Gastrocnemius medialis (tissue), 4 donors: ENCODE measurements around the gene DAPK1. TPM values are rescaled to one million over a fixed set of nuclear protein-coding genes. Genes with fewer than 3 reads are reported as not detected.

Source experiments
- ATAC-seq, 2 donors: fragments of 150-250 bp; one replicate each; pipeline ENCODE4 v1.9.1; 2016
- DNase-seq, 2 donors: peaks; one replicate each; pipeline ENCODE4 v3.0.0-alpha.2; 2019
- H3K27ac ChIP-seq, 4 donors: fragments of 200-600 bp; sonication (generic); 1 replicate in 1 of 4; 2 replicates in 3 of 4; pipeline ENCODE4 v1.5.1; 2016 to 2018; ENCODE audit warnings: mild to moderate bottlenecking in 2 of 4, moderate library complexity in 1 of 4
- H3K27me3 ChIP-seq, 3 donors: fragments of 200-600 bp; sonication (generic) in 2 of 3; 1 replicate in 1 of 3; 2 replicates in 2 of 3; pipeline versions ENCODE4 v1.5.1 to v1.6.0; 2016 to 2019; ENCODE audit warnings: mild to moderate bottlenecking in 1 of 3, moderate library complexity in 1 of 3
- H3K36me3 ChIP-seq, 2 donors: fragments of 200-600 bp; sonication (generic) in 1 of 2; one replicate each; pipeline ENCODE4 v1.5.1; 2017 to 2018
- H3K4me1 ChIP-seq, 2 donors: fragments of 200-600 bp; sonication (generic) in 1 of 2; one replicate each; pipeline ENCODE4 v1.5.1; 2016 to 2017; ENCODE audit warnings: mild to moderate bottlenecking in 2 of 2
- H3K4me3 ChIP-seq, 4 donors: fragments of 200-600 bp; sonication (generic) in 3 of 4; 1 replicate in 1 of 4; 2 replicates in 3 of 4; pipeline ENCODE4 v1.5.1; 2016 to 2019; ENCODE audit warnings: mild to moderate bottlenecking in 2 of 4
- H3K9me3 ChIP-seq, 3 donors: fragments of 200-600 bp; sonication (generic) in 2 of 3; 1 replicate in 1 of 3; 2 replicates in 2 of 3; pipeline ENCODE4 v1.5.1; 2016 to 2019
- POLR2A ChIP-seq, 2 donors: fragments of 450-650 bp; IDR thresholded peaks; one replicate each; pipeline ENCODE4 v1.6.1; 2017; ENCODE audit warnings: antibody characterized with exemption in 2 of 2, mild to moderate bottlenecking in 2 of 2, moderate library complexity in 2 of 2
- in situ Hi-C, 4 donors: fragments of 200-750 bp; cut with MboI; loops; one replicate each; pipeline versions ENCODE4 v1.15.0 to v1.8.0; 2017; ENCODE audit warnings: low sequenced_read_pairs in 4 of 4
- intact Hi-C: fragments of 100-400 bp; cut with DNase I; formaldehyde crosslinking; loops from one replicate; pipeline ENCODE4 v1.15.1; 2023; ENCODE audit warnings: low total_unique reads
- total RNA-seq, 4 donors: library from RNA; depleted of rRNA; stranded (reverse); fragments of >200 nt; gene quantifications; one replicate each; pipeline versions ENCODE4 v1.1.0 to v1.2.3, GENCODE V29; 2016
- TF ChIP-seq, protein P1 (sequence below), 5 experiments: fragments of 450-650 bp in 3 of 5; fragments of 200-600 bp in 2 of 5; sonication (generic) in 2 of 5; IDR thresholded peaks in 4 of 5; conservative IDR thresholded peaks in 1 of 5; 1 replicate in 4 of 5; 2 replicates in 1 of 5; pipeline ENCODE4 v1.5.1; 2016 to 2019; ENCODE audit warnings: antibody characterized with exemption in 5 of 5, mild to moderate bottlenecking in 3 of 5, moderate library complexity in 3 of 5

Gene DAPK1
- total RNA-seq, 4 donors from 2014 or later = 1.2 to 4.3 (median 2.7) TPM

DNA sequence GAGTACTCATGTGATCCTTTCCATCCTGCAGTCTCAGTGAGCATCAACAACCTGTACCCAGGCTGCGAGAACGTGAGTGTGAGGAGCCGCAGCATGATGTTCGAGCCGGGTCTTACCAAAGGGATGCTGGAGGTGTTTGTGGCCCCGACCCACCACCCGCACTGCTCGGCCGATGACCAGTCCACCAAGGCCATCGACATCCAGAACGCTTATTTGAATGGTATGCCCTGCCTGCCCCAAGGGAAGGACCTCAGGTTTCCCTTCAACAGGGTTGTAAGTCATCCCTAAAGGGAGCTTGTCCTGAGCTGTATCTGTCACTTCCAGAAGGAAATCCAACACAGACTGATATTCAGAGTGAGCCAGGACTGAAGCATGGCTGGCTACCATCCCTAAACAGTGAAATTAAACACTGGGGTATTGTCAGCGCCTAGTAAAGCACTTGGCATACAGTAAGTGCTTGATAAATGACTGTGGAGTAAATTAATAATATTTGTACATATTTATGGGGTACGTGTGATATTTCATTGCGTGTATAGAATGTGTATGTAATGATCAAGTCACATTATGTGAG lies 188.9 kb downstream of the DAPK1 start:
- in situ Hi-C loops (loop anchor here in 2 of 4 donors (5.0 kb wide), 1 partner anchor 126 kb away; no protein-coding TSS in a partner anchor), intact Hi-C loops (no loop called here)
- no peaks in the 10 kb centered on the region for H3K9me3 ChIP-seq
- ATAC-seq = no peak
- no peak for TF ChIP-seq POLR2A (IDR thresholded peaks at IDR 0.05)
- TF ChIP-seq, protein P1, sequence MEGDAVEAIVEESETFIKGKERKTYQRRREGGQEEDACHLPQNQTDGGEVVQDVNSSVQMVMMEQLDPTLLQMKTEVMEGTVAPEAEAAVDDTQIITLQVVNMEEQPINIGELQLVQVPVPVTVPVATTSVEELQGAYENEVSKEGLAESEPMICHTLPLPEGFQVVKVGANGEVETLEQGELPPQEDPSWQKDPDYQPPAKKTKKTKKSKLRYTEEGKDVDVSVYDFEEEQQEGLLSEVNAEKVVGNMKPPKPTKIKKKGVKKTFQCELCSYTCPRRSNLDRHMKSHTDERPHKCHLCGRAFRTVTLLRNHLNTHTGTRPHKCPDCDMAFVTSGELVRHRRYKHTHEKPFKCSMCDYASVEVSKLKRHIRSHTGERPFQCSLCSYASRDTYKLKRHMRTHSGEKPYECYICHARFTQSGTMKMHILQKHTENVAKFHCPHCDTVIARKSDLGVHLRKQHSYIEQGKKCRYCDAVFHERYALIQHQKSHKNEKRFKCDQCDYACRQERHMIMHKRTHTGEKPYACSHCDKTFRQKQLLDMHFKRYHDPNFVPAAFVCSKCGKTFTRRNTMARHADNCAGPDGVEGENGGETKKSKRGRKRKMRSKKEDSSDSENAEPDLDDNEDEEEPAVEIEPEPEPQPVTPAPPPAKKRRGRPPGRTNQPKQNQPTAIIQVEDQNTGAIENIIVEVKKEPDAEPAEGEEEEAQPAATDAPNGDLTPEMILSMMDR (IDR thresholded peaks at IDR 0.05 in 4 of 5, conservative IDR thresholded peaks at IDR 0.05 in 1 of 5) = no peak
- no peak overlapping the region for H3K4me3 ChIP-seq
- no peak overlapping the region for H3K27ac ChIP-seq
- DNase-seq = no peak
- H3K27me3 ChIP-seq = no peaks in the 10 kb centered on the region
- H3K36me3 ChIP-seq = no peaks in the 10 kb centered on the region
- no peaks in the 10 kb centered on the region for H3K4me1 ChIP-seq

DNA sequence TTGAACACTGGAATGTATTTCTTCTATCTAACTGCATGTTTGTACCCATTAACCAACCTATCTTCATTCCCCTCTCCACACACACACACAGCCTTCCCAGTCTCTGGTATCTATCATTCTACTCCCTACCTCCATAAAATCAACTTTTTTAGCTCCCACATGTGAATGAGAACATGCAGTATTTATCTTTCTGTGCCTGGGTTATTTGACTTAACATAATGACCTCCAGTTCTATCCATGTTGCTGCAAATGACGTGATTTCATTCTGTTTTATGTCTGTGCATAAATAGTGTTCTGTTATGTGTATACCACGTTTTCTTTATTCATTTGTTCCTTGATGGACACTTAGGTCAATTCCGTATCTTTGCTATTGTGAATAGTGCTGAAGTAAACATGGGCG lies 189.5 kb downstream of the DAPK1 start:
- H3K4me3 ChIP-seq = no peak overlapping the region
- H3K36me3 ChIP-seq = no peaks in the 10 kb centered on the region
- in situ Hi-C loops (loop anchor here in 2 of 4 donors (5.0 kb wide), 1 partner anchor 125 kb away; no protein-coding TSS in a partner anchor), intact Hi-C loops (no loop called here)
- no peaks in the 10 kb centered on the region for H3K27me3 ChIP-seq
- ATAC-seq (no peak), DNase-seq (no peak)
- H3K4me1 ChIP-seq = no peaks in the 10 kb centered on the region
- no peak for TF ChIP-seq POLR2A (IDR thresholded peaks at IDR 0.05)
- TF ChIP-seq, protein P1 (IDR thresholded peaks at IDR 0.05 in 4 of 5, conservative IDR thresholded peaks at IDR 0.05 in 1 of 5) = no peak
- H3K9me3 ChIP-seq = no peaks in the 10 kb centered on the region
- H3K27ac ChIP-seq = no peak overlapping the region

DNA sequence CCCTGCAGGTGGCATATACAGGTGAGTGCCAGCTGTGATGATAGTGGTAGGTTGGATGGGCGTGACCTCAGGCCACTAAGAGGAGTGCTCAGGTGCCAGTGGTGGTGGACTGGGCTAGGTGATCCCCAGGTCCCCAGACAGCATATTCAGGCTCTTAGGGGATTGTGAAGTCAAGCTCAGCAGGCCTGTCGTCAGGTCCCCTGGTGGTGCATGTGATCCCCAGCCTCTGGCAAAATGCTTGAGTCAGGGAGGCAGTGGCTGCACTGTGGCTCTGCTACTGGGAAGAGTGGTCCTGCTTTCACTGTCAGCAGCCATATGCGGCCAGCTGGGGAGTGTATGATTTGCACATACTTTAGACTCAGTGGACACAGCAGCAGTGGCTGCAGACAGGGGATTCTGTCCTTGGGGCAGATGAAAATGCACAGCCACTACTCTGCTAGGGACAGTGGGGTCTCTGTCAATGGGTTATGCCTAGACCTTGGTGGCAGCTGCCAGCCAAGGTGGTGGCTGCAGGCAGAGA lies 196.6 kb downstream of the DAPK1 start:
- Histone ChIP-seq H3K27ac (no peak overlapping the region), H3K4me3 (no peak overlapping the region), H3K27me3 (no peaks in the 10 kb centered on the region), H3K36me3 (no peaks in the 10 kb centered on the region), H3K4me1 (no peaks in the 10 kb centered on the region), H3K9me3 (no peaks in the 10 kb centered on the region)
- TF ChIP-seq, protein P1 (IDR thresholded peaks at IDR 0.05 in 4 of 5, conservative IDR thresholded peaks at IDR 0.05 in 1 of 5) = no peak
- no peak for TF ChIP-seq POLR2A (IDR thresholded peaks at IDR 0.05)
- intact Hi-C loops (no loop called here), in situ Hi-C loops (no loop called here)
- no peak for ATAC-seq
- DNase-seq = no peak

DNA sequence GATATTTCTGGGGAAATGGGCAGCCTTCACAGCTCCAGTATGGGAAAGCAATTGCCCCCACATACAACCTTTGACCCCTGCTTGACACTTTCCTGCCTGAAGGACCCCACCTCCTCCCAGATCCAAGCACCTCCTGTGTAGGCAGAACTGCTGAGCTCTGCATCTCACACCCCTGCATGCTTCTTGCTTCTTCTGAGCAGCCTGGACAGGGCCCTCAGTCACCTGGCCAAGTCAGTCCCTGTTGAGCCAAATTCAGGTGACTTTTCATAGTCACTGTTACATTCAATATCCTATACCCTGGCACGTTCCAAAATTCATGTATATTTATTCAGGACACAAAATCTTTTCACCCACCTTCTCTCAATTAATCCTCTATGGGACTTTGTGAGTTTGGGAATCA lies 197.9 kb downstream of the DAPK1 start:
- Histone ChIP-seq H3K27ac (no peak overlapping the region), H3K36me3 (no peaks in the 10 kb centered on the region), H3K4me1 (no peaks in the 10 kb centered on the region), H3K4me3 (no peak overlapping the region), H3K27me3 (no peaks in the 10 kb centered on the region), H3K9me3 (no peaks in the 10 kb centered on the region)
- intact Hi-C loops = no loop called here
- DNase-seq (no peak), ATAC-seq (no peak)
- TF ChIP-seq, protein P1 (IDR thresholded peaks at IDR 0.05 in 4 of 5, conservative IDR thresholded peaks at IDR 0.05 in 1 of 5) = no peak
- TF ChIP-seq POLR2A (IDR thresholded peaks at IDR 0.05) = no peak
- in situ Hi-C loops = no loop called here

DNA sequence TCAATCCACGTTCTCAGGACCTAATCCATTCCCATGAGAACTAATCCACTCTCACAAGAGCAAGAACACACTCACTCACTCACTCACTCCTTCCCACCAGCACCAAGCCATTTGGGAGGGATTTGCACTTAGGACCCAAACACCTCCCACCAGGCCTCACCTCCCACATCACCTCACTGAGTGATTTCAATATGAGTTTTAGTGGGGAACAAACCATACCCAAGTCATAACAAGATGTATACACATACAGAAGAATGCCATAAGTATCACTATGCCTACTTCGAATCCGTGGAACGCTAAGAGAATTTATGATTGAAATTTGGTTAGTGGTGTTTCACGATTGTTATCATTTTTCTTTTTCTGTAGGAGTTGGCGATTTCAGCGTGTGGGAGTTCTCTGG lies 199.0 kb downstream of the DAPK1 start:
- no peaks in the 10 kb centered on the region for H3K9me3 ChIP-seq
- no peak overlapping the region for H3K27ac ChIP-seq
- no peaks in the 10 kb centered on the region for H3K27me3 ChIP-seq
- DNase-seq = no peak
- no peak for ATAC-seq
- no peak overlapping the region for H3K4me3 ChIP-seq
- in situ Hi-C loops = no loop called here
- TF ChIP-seq, protein P1 (IDR thresholded peaks at IDR 0.05 in 4 of 5, conservative IDR thresholded peaks at IDR 0.05 in 1 of 5) = no peak
- TF ChIP-seq POLR2A (IDR thresholded peaks at IDR 0.05) = no peak
- intact Hi-C loops = no loop called here
- H3K36me3 ChIP-seq = no peaks in the 10 kb centered on the region
- H3K4me1 ChIP-seq = no peaks in the 10 kb centered on the region
